Fibroblast of lung (primary cell): ENCODE results near the gene FOXG1. TPM values are rescaled to one million over a fixed set of nuclear protein-coding genes. Genes with fewer than 3 reads are reported as not detected.

Source experiments
- DNase-seq, 2 donors: peaks; one replicate each; pipeline versions ENCODE4 v3.0.0 to v3.0.0-alpha.2; 2010; ENCODE audit warnings: low read depth in 2 of 2
- H2AFZ ChIP-seq: 2 replicates; pipeline ENCODE4 v1.5.1; 2012; ENCODE audit warnings: low read length, control low read depth, inconsistent platforms
- H3K27ac ChIP-seq: 2 replicates; pipeline ENCODE4 v1.5.1; 2011; ENCODE audit warnings: low read length, control low read depth; ENCODE audit not compliant: insufficient read depth
- H3K27me3 ChIP-seq: 2 replicates; pipeline ENCODE4 v1.5.1; 2011; ENCODE audit warnings: mild to moderate bottlenecking, low read length; ENCODE audit not compliant: control insufficient read depth, insufficient read depth
- H3K36me3 ChIP-seq: 2 replicates; pipeline ENCODE4 v1.5.1; 2011; ENCODE audit warnings: low read length; ENCODE audit not compliant: control insufficient read depth, insufficient read depth
- H3K4me1 ChIP-seq: 2 replicates; pipeline ENCODE4 v1.5.1; 2011; ENCODE audit warnings: low read length; ENCODE audit not compliant: control insufficient read depth, insufficient read depth; ENCODE audit errors: extremely low read depth
- H3K4me2 ChIP-seq: 2 replicates; pipeline ENCODE4 v1.5.1; 2011; ENCODE audit warnings: low read length, control low read depth; ENCODE audit not compliant: insufficient read depth; ENCODE audit errors: extremely low read depth
- H3K4me3 ChIP-seq, 4 experiments: fragments of 200-600 bp in 1 of 4; sonication (generic) in 1 of 4; replicated peaks in 1 of 4; 2 replicates each; pipeline ENCODE4 v1.5.1; 2011 to 2016; ENCODE audit warnings: low read length in 4 of 4, low read depth in 3 of 4, mild to moderate bottlenecking in 3 of 4, control low read depth in 2 of 4, inconsistent platforms in 1 of 4, mixed read lengths in 1 of 4; ENCODE audit not compliant: insufficient read depth in 1 of 4; ENCODE audit errors: control extremely low read depth in 1 of 4
- H3K79me2 ChIP-seq: 2 replicates; pipeline ENCODE4 v1.5.1; 2012; ENCODE audit warnings: mild to moderate bottlenecking, low read length, inconsistent platforms; ENCODE audit not compliant: control insufficient read depth, insufficient read depth
- H3K9ac ChIP-seq: 2 replicates; pipeline ENCODE4 v1.5.1; 2011; ENCODE audit warnings: mild to moderate bottlenecking, low read length, control low read depth; ENCODE audit not compliant: insufficient read depth
- H3K9me3 ChIP-seq: 2 replicates; pipeline ENCODE4 v1.5.1; 2012; ENCODE audit warnings: low read depth, low read length; ENCODE audit not compliant: control insufficient read depth, insufficient read depth
- H4K20me1 ChIP-seq: 2 replicates; pipeline ENCODE4 v1.5.1; 2011; ENCODE audit warnings: low read length; ENCODE audit not compliant: control insufficient read depth, insufficient read depth; ENCODE audit errors: extremely low read depth
- EZH2 ChIP-seq: IDR thresholded peaks from 2 replicates; pipeline ENCODE4 v1.5.1; 2012; ENCODE audit warnings: low read length, control low read depth, mild to moderate bottlenecking; ENCODE audit errors: missing control alignments
- polyA plus RNA-seq, 2 donors: library from polyadenylated mRNA; depleted of rRNA in 1 of 2; stranded (reverse) in 1 of 2; unstranded in 1 of 2; fragments of >200 nt; gene quantifications; 2 replicates each; pipeline ENCODE4 v1.2.1, GENCODE V29; 2011 to 2012; ENCODE audit warnings: missing spikeins in 1 of 2
- total RNA-seq: library from RNA; depleted of rRNA; stranded (reverse); fragments of >200 nt; gene quantifications from 2 replicates; pipeline ENCODE4 v1.2.1, GENCODE V29; 2014
- TF ChIP-seq, protein P1 (sequence below), 2 donors: IDR thresholded peaks in 1 of 2; conservative IDR thresholded peaks in 1 of 2; 1 replicate in 1 of 2; 2 replicates in 1 of 2; pipeline ENCODE4 v1.5.1; 2011 to 2012; ENCODE audit warnings: low read length in 2 of 2, control low read depth in 1 of 2, inconsistent platforms in 1 of 2, low read depth in 1 of 2, mild to moderate bottlenecking in 1 of 2

FOXG1 gene
- total and polyA plus RNA-seq, 2 donors (not counting 1 experiment from before 2014, with no cell fraction given): not detected

DNA sequence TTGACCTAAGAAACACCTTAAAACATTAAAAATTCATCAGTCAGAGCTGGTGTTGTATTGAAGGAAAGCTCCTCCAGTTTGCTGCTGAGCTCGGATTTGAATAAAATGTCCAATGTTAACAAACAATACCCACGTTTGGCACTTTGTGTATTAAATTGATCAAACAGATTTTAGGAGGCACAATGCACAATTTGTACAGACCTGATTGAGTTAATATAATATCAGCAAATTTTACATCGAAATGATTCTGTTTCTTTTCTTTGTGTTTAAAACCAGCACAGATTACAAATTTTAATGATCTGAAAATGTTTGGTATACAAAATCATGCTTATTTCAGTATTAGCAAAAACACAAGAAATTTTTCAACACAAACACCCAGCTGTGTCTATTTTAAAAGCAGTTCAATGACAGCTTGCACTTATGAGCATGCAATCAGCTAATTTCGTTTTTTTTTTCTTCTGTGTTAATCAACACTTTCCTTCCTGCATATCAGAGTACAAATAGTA, 2.8 kb upstream of the FOXG1 start:
- Histone ChIP-seq H3K27ac (no peak overlapping the region), H3K4me3 (no peak overlapping the region), H3K79me2 (no peaks in the 10 kb centered on the region), H3K9me3 (no peaks in the 10 kb centered on the region), H2AFZ (no peak overlapping the region), H4K20me1 (no peaks in the 10 kb centered on the region), H3K36me3 (no peaks in the 10 kb centered on the region), H3K4me1 (no peaks in the 10 kb centered on the region), H3K9ac (no peak overlapping the region), H3K27me3 (peaks cover 73% of the 10 kb centered on the region), H3K4me2 (no peak overlapping the region)
- DNase-seq: no peak
- TF ChIP-seq, protein P1, sequence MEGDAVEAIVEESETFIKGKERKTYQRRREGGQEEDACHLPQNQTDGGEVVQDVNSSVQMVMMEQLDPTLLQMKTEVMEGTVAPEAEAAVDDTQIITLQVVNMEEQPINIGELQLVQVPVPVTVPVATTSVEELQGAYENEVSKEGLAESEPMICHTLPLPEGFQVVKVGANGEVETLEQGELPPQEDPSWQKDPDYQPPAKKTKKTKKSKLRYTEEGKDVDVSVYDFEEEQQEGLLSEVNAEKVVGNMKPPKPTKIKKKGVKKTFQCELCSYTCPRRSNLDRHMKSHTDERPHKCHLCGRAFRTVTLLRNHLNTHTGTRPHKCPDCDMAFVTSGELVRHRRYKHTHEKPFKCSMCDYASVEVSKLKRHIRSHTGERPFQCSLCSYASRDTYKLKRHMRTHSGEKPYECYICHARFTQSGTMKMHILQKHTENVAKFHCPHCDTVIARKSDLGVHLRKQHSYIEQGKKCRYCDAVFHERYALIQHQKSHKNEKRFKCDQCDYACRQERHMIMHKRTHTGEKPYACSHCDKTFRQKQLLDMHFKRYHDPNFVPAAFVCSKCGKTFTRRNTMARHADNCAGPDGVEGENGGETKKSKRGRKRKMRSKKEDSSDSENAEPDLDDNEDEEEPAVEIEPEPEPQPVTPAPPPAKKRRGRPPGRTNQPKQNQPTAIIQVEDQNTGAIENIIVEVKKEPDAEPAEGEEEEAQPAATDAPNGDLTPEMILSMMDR (conservative IDR thresholded peaks at IDR 0.05 in 1 of 2, IDR thresholded peaks at IDR 0.05 in 1 of 2; ENCODE audit: low read depth in 1 of 2, low read length in 2 of 2): no peak
- TF ChIP-seq EZH2: no peak

DNA sequence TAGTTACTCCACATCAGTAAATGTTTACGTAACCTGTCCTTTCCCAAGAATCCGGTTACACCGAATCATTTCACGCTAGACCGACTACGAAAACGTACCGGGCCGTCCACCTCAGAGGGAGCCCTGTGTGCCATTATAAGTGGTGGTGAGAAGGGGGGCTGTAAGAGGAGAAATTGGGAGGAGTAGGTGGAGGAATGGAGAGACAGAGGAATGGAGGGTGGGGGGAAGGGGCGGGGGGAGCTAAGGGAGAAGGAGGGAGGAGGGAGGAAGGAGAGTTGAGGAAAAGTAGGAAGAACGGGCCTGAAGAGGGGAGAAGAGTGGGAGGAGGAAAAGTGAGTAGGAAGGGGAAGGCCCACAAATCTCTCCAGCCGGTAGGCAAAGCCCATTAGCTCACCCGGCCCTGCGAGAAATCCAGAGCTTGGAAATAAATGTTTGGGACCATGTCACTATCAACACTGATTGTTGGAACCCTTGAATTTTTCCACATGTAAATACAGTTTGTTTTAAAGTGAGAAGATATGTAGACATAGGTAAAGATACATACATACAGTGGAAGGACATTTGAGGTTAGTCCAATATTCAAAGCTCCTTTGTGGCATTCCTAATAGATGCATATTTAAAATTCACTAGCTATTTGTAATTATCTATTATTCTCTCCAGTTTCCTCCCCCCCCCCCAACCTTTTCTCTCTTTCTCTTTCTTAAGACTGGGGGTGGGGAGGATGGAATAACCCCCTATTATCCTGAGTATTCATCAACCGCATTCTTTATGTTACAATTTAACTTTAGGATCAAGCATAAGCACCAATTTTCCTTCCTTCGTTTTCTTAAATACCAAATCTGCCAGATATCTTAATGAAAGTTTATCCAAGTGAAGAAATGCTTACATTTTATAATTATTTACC, 2.1 kb upstream of the FOXG1 start:
- Histone ChIP-seq H3K79me2 (no peaks in the 10 kb centered on the region), H3K9ac (no peak overlapping the region), H3K36me3 (no peaks in the 10 kb centered on the region), H3K27ac (no peak overlapping the region), H2AFZ (no peak overlapping the region), H4K20me1 (no peaks in the 10 kb centered on the region), H3K4me2 (no peak overlapping the region), H3K27me3 (peaks cover 68% of the 10 kb centered on the region), H3K9me3 (no peaks in the 10 kb centered on the region), H3K4me3 (no peak overlapping the region), H3K4me1 (no peaks in the 10 kb centered on the region)
- TF ChIP-seq, protein P1 (conservative IDR thresholded peaks at IDR 0.05 in 1 of 2, IDR thresholded peaks at IDR 0.05 in 1 of 2; ENCODE audit: low read depth in 1 of 2, low read length in 2 of 2): no peak
- TF ChIP-seq EZH2: no peak
- peak in 1 of 2 donors; percentile 30 for DNase-seq

DNA sequence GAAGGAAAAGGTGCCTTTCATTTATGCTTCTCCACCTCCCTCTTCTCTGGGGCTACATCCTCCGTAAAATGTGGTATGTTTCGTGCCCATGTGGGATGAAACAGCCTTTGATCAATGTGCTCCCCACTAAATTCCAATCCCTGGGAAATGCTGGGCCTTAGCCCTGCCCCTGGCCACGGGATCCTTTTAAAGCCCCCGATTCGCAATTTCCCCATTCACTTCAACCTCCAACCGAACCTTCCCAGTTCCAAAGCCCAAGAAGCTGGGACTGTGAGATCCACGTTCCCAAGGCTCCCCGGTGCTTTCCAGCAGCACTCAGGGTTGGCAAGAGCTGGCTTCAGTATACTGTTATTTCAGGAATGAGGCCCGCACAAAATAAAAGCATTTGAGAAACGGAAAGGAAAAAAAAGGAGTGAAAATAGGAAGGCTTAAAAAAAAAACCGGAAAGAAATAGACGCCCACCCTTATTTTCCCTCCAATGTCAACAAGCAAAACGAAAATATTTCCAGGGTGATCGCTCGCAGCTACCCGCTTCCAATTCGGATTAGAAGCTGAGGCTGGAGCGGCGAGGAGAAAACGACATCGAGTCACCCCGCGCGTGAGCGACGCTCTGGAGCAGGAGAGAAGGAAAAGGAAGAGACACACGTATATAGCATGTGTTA, 1.3 kb upstream of the FOXG1 start:
- Histone ChIP-seq H3K4me2 (peak overlapping the region; percentile 59), H2AFZ (no peak overlapping the region), H3K36me3 (no peaks in the 10 kb centered on the region), H3K4me3 (no peak overlapping the region), H3K79me2 (no peaks in the 10 kb centered on the region), H3K27ac (no peak overlapping the region), H3K9ac (no peak overlapping the region), H3K9me3 (no peaks in the 10 kb centered on the region), H3K27me3 (peaks cover 60% of the 10 kb centered on the region), H3K4me1 (no peaks in the 10 kb centered on the region), H4K20me1 (no peaks in the 10 kb centered on the region)
- peak; percentile 72 for TF ChIP-seq EZH2
- TF ChIP-seq, protein P1 (conservative IDR thresholded peaks at IDR 0.05 in 1 of 2, IDR thresholded peaks at IDR 0.05 in 1 of 2; ENCODE audit: low read depth in 1 of 2, low read length in 2 of 2): no peak
- no peak for DNase-seq
